Lung (tissue), 12 donors: Measurements from ENCODE around the gene ADGRF3. TPM values are rescaled to one million over a fixed set of nuclear protein-coding genes. Genes with fewer than 3 reads are reported as not detected.

Experiments
- ATAC-seq: fragments of 200-7000 bp; cut with Tn5 transposase; one replicate; pipeline ENCODE4 v1.9.1; 2020; ENCODE audit warnings: moderate number of reproducible peaks; ENCODE audit not compliant: insufficient read depth, low FRiP score
- DNase-seq, 3 donors: peaks; one replicate each; pipeline ENCODE4 v3.0.0-alpha.2; 2013 to 2017
- H3K27ac ChIP-seq, 2 donors: one replicate each; pipeline ENCODE4 v1.5.1; 2013; ENCODE audit warnings: mild to moderate bottlenecking in 2 of 2, moderate library complexity in 2 of 2, control low read depth in 1 of 2, inconsistent platforms in 1 of 2, low read depth in 1 of 2, low read length in 1 of 2
- H3K27me3 ChIP-seq, 3 donors: one replicate each; pipeline ENCODE4 v1.5.1; 2013; ENCODE audit warnings: low read length in 2 of 3; ENCODE audit not compliant: control insufficient read depth in 3 of 3, insufficient read depth in 3 of 3
- H3K36me3 ChIP-seq, 4 donors: one replicate each; pipeline ENCODE4 v1.5.1; 2013; ENCODE audit warnings: low read length in 4 of 4, mild to moderate bottlenecking in 1 of 4, moderate library complexity in 1 of 4; ENCODE audit not compliant: control insufficient read depth in 4 of 4, insufficient read depth in 4 of 4
- H3K4me1 ChIP-seq, 5 donors: one replicate each; pipeline ENCODE4 v1.5.1; 2013; ENCODE audit warnings: low read length in 5 of 5, mild to moderate bottlenecking in 2 of 5, moderate library complexity in 1 of 5; ENCODE audit not compliant: control insufficient read depth in 5 of 5, insufficient read depth in 5 of 5
- H3K4me3 ChIP-seq: one replicate; pipeline ENCODE4 v1.5.1; 2013; ENCODE audit warnings: mild to moderate bottlenecking, control low read depth, moderate library complexity
- H3K9ac ChIP-seq, 2 donors: one replicate each; pipeline ENCODE4 v1.5.1; 2013; ENCODE audit warnings: low read length in 2 of 2, control low read depth in 1 of 2; ENCODE audit not compliant: insufficient read depth in 1 of 2
- H3K9me3 ChIP-seq, 4 donors: one replicate each; pipeline ENCODE4 v1.5.1; 2013; ENCODE audit warnings: low read length in 3 of 4, mild to moderate bottlenecking in 1 of 4, moderate library complexity in 1 of 4; ENCODE audit not compliant: control insufficient read depth in 4 of 4, insufficient read depth in 3 of 4
- CTCF ChIP-seq: IDR thresholded peaks from 2 replicates; pipeline ENCODE4 v1.5.1; 2012; ENCODE audit warnings: mild to moderate bottlenecking; ENCODE audit errors: control extremely low read depth, extremely low read depth
- WGBS, 2 donors: extraction: QIAGEN DNeasy Blood & Tissue Kit; methylation state at CpG; one replicate each; pipeline ENCODE4 v1.1.7; 2013; 5-methylcytosine and 5-hydroxymethylcytosine counted together
- polyA plus RNA-seq, 2 donors: library from polyadenylated mRNA; stranded (reverse); fragments of 200-250 nt; gene quantifications; one replicate each; pipeline ENCODE4 v1.2.1, GENCODE V29; 2013
- total RNA-seq, 2 donors: library from RNA; depleted of rRNA in 1 of 2; stranded (reverse); fragments of >200 nt in 1 of 2; gene quantifications; one replicate each; pipeline ENCODE4 v1.2.1, GENCODE V29; 2014 to 2021
- donor health status: control.
- donor health status: control.
- donor health status: Bipolar disorder and iron deficiency.
- donor health status: healthy.
- donor health status: DM: yes; HTN: yes; CAD: no.

The ADGRF3 gene
- total and polyA plus RNA-seq, 4 donors: 0.10 to 3.9 (median 0.24) TPM

GRCh38 chr2:26285931-26286330 lies 60.7 kb downstream of the ADGRF3 start:
- ATAC-seq (no peak), DNase-seq (no peak)
- Histone ChIP-seq H3K9ac (no peak overlapping the region), H3K4me3 (no peak overlapping the region), H3K27ac (no peak overlapping the region), H3K9me3 (no peaks in the 10 kb centered on the region), H3K4me1 (no peaks in the 10 kb centered on the region), H3K27me3 (no peaks in the 10 kb centered on the region), H3K36me3 (peaks cover 18 to 48% (median 36%) of the 10 kb centered on the region in 4 donors)
- 97 to 98% methylated on average over 3 of the region's 3 CpGs for WGBS, 2 donors
- no peak for TF ChIP-seq CTCF

- H3K4me3 ChIP-seq: no peak overlapping the region
- DNase-seq (no peak), ATAC-seq (no peak)
- no peaks in the 10 kb centered on the region for H3K27me3 ChIP-seq
- 95 to 98% methylated on average over 3 of the region's 3 CpGs for WGBS, 2 donors
- H3K27ac ChIP-seq: no peak overlapping the region
- H3K4me1 ChIP-seq: no peaks in the 10 kb centered on the region
- peaks cover 22 to 49% (median 39%) of the 10 kb centered on the region in 4 donors for H3K36me3 ChIP-seq
- TF ChIP-seq CTCF: no peak
- H3K9me3 ChIP-seq: no peaks in the 10 kb centered on the region
- no peak overlapping the region for H3K9ac ChIP-seq
These were observed 62.5 kb downstream of the ADGRF3 start for GRCh38 chr2:26284132-26284531.

GRCh38 chr2:26283606-26284005 lies 63.0 kb downstream of the ADGRF3 start:
- ATAC-seq: no peak
- no peak overlapping the region for H3K9ac ChIP-seq
- no peaks in the 10 kb centered on the region for H3K4me1 ChIP-seq
- TF ChIP-seq CTCF: no peak
- no peaks in the 10 kb centered on the region for H3K9me3 ChIP-seq
- H3K27ac ChIP-seq: no peak overlapping the region
- H3K4me3 ChIP-seq: no peak overlapping the region
- no peaks in the 10 kb centered on the region for H3K27me3 ChIP-seq
- no peak for DNase-seq
- 90 to 96% methylated on average over 2 of the region's 2 CpGs for WGBS, 2 donors
- peaks cover 24 to 55% (median 42%) of the 10 kb centered on the region in 4 donors for H3K36me3 ChIP-seq

- Histone ChIP-seq H3K9ac (no peak overlapping the region), H3K36me3 (peaks cover 25 to 57% (median 41%) of the 10 kb centered on the region in 4 donors), H3K4me3 (no peak overlapping the region), H3K9me3 (no peaks in the 10 kb centered on the region), H3K4me1 (peaks cover 0 to 2% (median 0%) of the 10 kb centered on the region in 5 donors), H3K27ac (no peak overlapping the region), H3K27me3 (no peaks in the 10 kb centered on the region)
- no peak for TF ChIP-seq CTCF
- DNase-seq: no peak
- no peak for ATAC-seq
- 86 to 89% methylated on average over 2 of the region's 2 CpGs for WGBS, 2 donors
These were observed 65.4 kb downstream of the ADGRF3 start for GRCh38 chr2:26281226-26281625.
